ENCODE data around the gene FSTL1.

FSTL1 gene

GRCh38 chr3:120450600-120451271, at the start of gene FSTL1:
Gene FSTL1, minus strand, starts transcription at chr3:120450992. Its CDS starts 246 bp downstream, at chr3:120450746.
- no peak for DNase-seq

GRCh38 chr3:120498556-120499346, 48.0 kb upstream of the FSTL1 start:
- no peak for DNase-seq

GRCh38 chr3:120497818-120498217, 47.0 kb upstream of the FSTL1 start:
- DNase-seq: no peak

DNA sequence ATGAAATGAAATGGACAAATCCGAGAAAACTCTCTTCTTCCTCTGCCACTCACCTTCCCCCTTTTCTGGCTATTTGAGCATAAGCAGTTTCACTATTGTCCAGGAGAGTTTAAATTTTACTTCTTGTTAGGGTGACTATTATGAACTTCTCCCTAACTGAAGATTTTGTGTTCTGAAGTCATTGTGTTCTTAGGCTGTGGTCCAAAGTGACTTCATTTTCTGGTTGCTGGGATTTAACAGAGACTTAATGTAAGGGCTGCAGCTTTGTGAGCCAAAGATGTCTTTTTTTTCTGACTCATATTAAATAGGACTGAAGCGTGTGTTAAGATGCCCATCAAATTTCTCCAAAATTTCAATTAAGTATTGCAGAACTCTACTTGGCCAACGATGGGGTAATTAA, 46.5 kb upstream of the FSTL1 start:
- no peak for DNase-seq

GRCh38 chr3:120496278-120497002, 45.6 kb upstream of the FSTL1 start:
- DNase-seq: no peak

DNA sequence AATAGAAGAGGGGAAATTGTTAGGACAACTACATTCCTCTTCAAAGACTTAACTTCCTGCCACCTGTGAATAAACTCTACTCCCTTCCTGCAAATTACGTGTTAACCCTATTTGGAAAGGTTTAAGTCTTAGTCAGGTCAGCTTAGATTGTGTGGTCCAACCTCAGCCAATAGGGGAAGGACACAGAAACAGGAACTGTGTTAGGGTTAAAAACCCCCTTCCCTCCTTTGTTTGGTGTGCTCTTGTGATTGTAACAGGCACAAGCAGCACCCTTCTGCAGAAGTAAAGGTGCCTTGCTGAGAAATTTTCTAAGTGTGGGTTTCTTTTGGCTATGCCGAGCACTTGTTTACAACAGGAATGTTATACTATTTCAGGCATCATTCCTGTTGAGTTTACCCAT, 45.0 kb upstream of the FSTL1 start:
- no peak for DNase-seq

DNA sequence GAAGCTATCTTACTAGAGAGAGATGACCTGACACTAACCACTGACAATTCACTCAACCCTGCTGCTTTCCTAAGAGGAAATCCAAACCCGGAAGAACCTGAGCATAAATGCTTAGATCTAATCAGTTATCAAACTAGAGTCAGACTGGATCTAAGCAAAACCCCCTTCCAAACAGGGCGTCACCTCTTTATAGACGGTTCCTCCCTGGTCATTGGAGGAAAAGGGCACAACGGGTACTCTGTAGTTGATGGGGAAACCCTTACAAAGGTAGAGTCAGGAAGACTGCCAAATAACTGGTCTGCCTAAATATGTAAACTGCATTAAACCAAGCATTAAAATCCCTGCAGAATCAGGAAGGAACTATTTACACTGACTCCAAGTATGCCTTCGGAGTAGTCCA, 41.3 kb upstream of the FSTL1 start:
- DNase-seq: no peak

DNA sequence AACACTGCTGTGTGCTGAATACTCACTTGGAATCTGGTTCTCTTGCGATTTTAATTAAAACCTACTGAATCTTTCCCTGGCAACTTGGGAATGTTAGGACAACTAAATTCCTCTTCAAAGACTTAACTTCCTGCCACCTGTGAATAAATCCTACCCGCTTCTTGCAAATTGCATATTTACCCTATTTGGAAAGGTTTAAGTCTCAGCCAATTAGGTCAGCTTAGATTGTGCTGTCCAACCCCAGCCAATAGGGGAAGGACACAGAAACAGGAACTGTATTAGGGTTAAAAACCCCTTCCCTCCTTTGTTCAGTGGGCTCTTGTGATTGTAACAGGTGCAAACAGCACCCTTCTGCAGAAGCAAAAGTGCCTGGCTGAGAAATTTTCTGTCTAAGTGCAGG, 38.6 kb upstream of the FSTL1 start:
- no peak for DNase-seq

GRCh38 chr3:120488296-120488695, 37.5 kb upstream of the FSTL1 start:
- DNase-seq: no peak

DNA sequence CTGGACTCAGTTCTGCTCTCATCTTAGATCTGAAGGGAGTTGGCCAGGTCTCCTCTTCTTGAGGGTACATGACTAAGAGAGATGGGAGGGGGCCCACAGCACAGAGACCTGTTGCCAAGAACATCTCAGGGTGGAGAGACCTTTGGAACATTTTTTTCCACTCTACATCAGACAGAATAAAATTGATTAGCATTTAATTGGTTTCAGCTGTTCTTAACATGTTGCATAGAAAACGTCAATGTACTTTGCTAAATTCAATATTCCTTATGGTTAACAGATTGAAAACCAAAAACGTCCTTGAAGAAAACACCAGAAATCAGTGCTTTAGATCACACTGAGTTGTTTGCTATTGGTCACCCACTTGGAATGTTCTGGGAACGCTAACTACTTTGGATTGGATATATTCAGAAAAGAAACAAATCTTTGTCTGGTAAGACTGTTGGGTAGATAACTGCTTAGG, 36.4 kb upstream of the FSTL1 start:
- no peak for DNase-seq

DNA sequence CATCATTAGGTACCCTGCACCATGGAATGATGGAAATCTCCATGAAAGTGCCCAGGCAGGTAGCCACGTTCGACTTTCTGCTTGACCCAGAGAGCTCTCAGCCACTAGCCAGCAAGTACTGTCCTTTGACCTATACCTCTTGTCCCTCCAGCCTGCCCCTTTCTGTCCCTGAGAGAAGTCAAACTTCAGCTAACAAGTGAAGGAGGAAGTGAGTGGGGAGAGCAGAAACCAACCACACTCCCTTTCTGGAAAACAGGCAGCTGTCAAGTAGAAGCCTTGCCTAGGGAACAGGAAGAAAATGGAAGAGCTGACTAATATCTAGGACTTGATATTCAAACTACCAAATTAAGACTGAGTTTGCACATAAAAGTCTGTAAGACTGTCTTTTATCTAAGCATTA, 30.3 kb upstream of the FSTL1 start:
- DNase-seq: no peak

DNA sequence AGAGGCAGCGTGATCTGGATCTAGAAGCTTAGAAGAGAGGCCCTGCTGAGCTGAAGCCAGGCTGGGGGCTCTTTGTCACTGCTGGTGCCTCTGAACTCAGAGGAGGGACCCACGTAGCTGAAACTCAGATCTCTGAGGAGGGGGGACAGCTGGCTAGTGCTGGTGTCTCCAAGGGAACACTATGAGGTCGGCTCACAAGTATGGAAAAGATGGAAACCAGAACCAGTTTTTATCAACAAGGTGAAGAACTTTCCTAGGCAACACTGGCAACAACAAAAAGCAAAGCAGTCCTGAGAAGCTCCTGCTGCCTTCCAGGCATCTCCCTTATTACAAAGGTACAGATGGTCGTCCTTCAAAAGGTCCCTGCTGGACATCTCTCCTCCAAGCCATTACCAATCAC, 27.0 kb upstream of the FSTL1 start:
- DNase-seq: no peak

- DNase-seq: no peak
Observed at GRCh38 chr3:120475722-120476377, 25.1 kb upstream of the FSTL1 start.

- no peak for DNase-seq
Observed at GRCh38 chr3:120473896-120474675, 23.3 kb upstream of the FSTL1 start.

GRCh38 chr3:120473389-120473788, 22.6 kb upstream of the FSTL1 start:
- no peak for DNase-seq

GRCh38 chr3:120472121-120472844, 21.5 kb upstream of the FSTL1 start:
- DNase-seq: no peak

- no peak for DNase-seq
Observed at GRCh38 chr3:120471643-120472042, 20.9 kb upstream of the FSTL1 start.

DNA sequence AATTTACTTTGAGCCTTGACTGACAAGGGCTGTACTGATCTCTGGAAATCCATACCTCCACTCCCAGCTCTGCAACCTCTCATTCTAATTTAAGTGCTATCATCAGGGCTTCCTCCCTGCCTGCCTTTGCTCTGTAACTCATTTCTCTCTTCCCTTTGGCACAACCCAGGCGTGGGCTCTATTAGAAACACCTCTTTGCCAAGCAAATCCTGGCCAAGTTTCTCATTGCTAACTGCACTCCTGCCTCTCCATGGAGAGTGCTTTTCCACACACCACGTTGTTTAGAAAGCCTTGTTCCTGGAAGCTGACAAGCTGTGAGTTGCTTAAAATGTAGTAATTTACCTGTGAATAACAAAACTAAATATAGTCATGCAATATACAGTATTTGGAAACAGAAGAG, 20.1 kb upstream of the FSTL1 start:
- DNase-seq: no peak

- DNase-seq: no peak
Observed at GRCh38 chr3:120469882-120470301, 19.1 kb upstream of the FSTL1 start.

DNA sequence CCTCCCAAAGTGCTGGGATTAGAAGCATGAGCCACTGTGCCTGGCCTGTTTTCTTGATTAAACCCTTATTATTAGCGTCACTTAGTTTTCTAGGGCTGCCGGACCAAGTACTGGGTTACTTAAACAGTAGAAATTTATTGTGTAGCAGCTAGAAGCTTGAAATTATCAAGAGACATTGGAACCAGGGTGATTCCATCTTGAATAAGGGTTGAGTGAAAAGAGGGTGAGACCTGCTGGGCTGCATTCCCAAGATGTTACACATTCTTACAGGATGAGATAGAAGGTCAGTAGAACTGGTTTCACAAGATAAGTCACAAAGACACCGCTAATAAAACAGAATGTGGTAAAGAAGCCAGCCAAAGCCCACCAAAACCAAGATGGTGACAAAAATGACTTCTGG, 18.6 kb upstream of the FSTL1 start:
- no peak for DNase-seq

GRCh38 chr3:120468635-120469295, 18.0 kb upstream of the FSTL1 start:
- no peak for DNase-seq
